ENCODE measurements around the gene HEXB. TPM values are rescaled to one million over a fixed set of nuclear protein-coding genes. Genes with fewer than 3 reads are reported as not detected.

The HEXB gene
- total and polyA plus RNA-seq, 9 of the 15 experiments (the other 6 are each of a cell fraction or from before 2014, with no cell fraction given): 22.9 to 158 (median 108) TPM

DNA sequence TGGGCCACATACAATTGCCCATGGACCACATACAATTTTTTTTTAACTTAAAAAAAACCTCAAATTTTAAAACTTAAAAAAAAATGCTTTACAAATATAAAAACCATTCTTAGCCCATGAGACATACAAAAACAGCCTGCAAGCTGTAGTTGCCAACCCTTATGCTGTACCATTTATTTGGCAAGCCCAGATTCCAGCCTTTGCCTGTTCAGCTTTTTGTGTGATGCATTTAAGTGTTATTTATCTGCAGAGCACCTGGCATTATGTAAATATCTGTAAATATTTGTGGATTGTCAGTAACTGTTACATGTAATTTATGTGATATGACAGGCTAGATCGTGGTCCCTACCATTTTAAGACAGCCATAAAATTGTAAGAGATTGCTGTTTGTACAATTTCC, 32.6 kb downstream of the HEXB start:
- FAIRE-seq: no peak
- H3K9me1 ChIP-seq (ENCODE audit: control insufficient read depth, insufficient read depth, low read length): no peaks in the 10 kb centered on the region
- no peak for DNase-seq (ENCODE audit: extremely low read depth in 1 of 4, low spot score in 3 of 4)
- no peaks in the 10 kb centered on the region for H4K20me1 ChIP-seq (replicated peaks; ENCODE audit: control insufficient read depth, insufficient read depth, low read length)
- H3K9me3 ChIP-seq (replicated peaks; ENCODE audit: control insufficient read depth, insufficient read depth, low read depth, low read length): no peaks in the 10 kb centered on the region
- no peak overlapping the region for H3K4me3 ChIP-seq
- 50% methylated on average over 1 of the region's 1 CpG for WGBS (ENCODE audit: insufficient coverage, low coverage, missing lambda C conversion rate)
- intact Hi-C loops (cut with micrococcal nuclease): no loop called here
- TF ChIP-seq ZBTB7A (IDR thresholded peaks at IDR 0.05; ENCODE audit: borderline replicate concordance, control insufficient read depth, low read depth, low read length) (no peak), SUPT5H (IDR thresholded peaks at IDR 0.05) (no peak), TCF7L2 (IDR thresholded peaks at IDR 0.05; ENCODE audit: low read depth, low read length) (no peak), NCOR1 (IDR thresholded peaks at IDR 0.05) (no peak), POLR2AphosphoS5 (IDR thresholded peaks at IDR 0.05; ENCODE audit: control insufficient read depth, insufficient read depth, low read depth, low read length) (no peak), CHD4 (IDR thresholded peaks at IDR 0.05; ENCODE audit: insufficient read depth, insufficient replicate concordance, low read depth, low read length, poor library complexity, severe bottlenecking) (no peak), L3MBTL2 (IDR thresholded peaks at IDR 0.05) (no peak), KDM4B (IDR thresholded peaks at IDR 0.05; ENCODE audit: borderline replicate concordance in 2 of 2, low read depth in 1 of 2) (no peak), ZNF77 (CRISPR knock-in tag; IDR thresholded peaks at IDR 0.05) (no peak), RCOR1 (IDR thresholded peaks at IDR 0.05; ENCODE audit: borderline replicate concordance in 1 of 2, low read depth in 2 of 2, low read length in 2 of 2) (no peak)
- TF ChIP-seq, protein P1, sequence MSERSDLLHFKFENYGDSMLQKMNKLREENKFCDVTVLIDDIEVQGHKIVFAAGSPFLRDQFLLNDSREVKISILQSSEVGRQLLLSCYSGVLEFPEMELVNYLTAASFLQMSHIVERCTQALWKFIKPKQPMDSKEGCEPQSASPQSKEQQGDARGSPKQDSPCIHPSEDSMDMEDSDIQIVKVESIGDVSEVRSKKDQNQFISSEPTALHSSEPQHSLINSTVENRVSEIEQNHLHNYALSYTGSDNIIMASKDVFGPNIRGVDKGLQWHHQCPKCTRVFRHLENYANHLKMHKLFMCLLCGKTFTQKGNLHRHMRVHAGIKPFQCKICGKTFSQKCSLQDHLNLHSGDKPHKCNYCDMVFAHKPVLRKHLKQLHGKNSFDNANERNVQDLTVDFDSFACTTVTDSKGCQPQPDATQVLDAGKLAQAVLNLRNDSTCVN (CRISPR knock-in tag; IDR thresholded peaks at IDR 0.05): no peak
- H3K79me2 ChIP-seq (ENCODE audit: control insufficient read depth, insufficient read depth, low read length): no peaks in the 10 kb centered on the region
- H2AFZ ChIP-seq (ENCODE audit: low read depth, low read length): no peak overlapping the region
- H3K27ac ChIP-seq (ENCODE audit: extremely low read depth, low read depth, low read length): no peak overlapping the region
- ATAC-seq: no peak
- CTCF ChIA-PET (ENCODE audit: low intra/inter-chr PET ratio): no interaction called here
- H3K9ac ChIP-seq (ENCODE audit: insufficient read depth in 1 of 2, low read depth in 2 of 2, low read length in 2 of 2): no peak overlapping the region
- no peak overlapping the region for H3K4me2 ChIP-seq (ENCODE audit: insufficient read depth, low read length)
- no TSS peak for BruUV-seq (replicated peaks)
- peaks cover 81% of the 10 kb centered on the region for H3K36me3 ChIP-seq (ENCODE audit: control insufficient read depth, insufficient read depth, low read length)
- in situ Hi-C loops (cut with MboI): no loop called here
- H3K27me3 ChIP-seq (ENCODE audit: control insufficient read depth in 2 of 2, insufficient read depth in 2 of 2, low read length in 2 of 2): no peaks in the 10 kb centered on the region
- H3K4me1 ChIP-seq (replicated peaks in 1 of 2; ENCODE audit: control insufficient read depth in 2 of 2, insufficient read depth in 2 of 2, low read length in 2 of 2): no peaks in the 10 kb centered on the region
- POLR2A ChIA-PET: no interaction called here
